HepG2 (cell line): ENCODE measurements around the gene ABCA2. TPM values are rescaled to one million over a fixed set of nuclear protein-coding genes. Genes with fewer than 3 reads are reported as not detected.

Experiments used
- ATAC-seq: fragments of 200-7000 bp; cut with Tn5 transposase; 3 replicates; pipeline ENCODE4 v1.9.1; 2020; ENCODE audit warnings: mild to moderate bottlenecking, moderate library complexity
- BruUV-seq: library from RNA; stranded (reverse); fragments of 400-500 nt; replicated peaks from 2 replicates; lab custom pipeline; 2021; lab: Mats Ljungman, UMichigan
- CTCF ChIA-PET: fragments of 300-600 bp; formaldehyde crosslinking; extraction: SDS; loops from one replicate; lab custom pipeline; 2021; ENCODE audit warnings: low total read pairs, inconsistent platforms, low intra/inter-chr PET ratio; lab: Yijun Ruan, JAX
- POLR2A ChIA-PET: fragments of 350-600 bp; sonication (Branson Sonifier 250); formaldehyde crosslinking; loops from one replicate; lab custom pipeline; 2020; ENCODE audit warnings: antibody characterized with exemption, inconsistent platforms; lab: Yijun Ruan, JAX
- DNase-seq: peaks from one replicate; pipeline ENCODE4 v3.0.0-alpha.2; 2015; ENCODE audit warnings: low spot score
- FAIRE-seq: peaks from 3 replicates; lab custom pipeline; 2011; peaks lifted over from hg19 to GRCh38; lab: Jason Lieb, UNC
- H2AFZ ChIP-seq: one replicate; pipeline ENCODE4 v1.6.1; 2011; ENCODE audit warnings: low read length, inconsistent platforms
- H3K27ac ChIP-seq: fragments of 300-600 bp; 3 replicates; pipeline ENCODE4 v1.8.0; 2011; ENCODE audit warnings: mixed run types, mild to moderate bottlenecking, mixed read lengths, low read length, inconsistent platforms; ENCODE audit not compliant: insufficient read depth; ENCODE audit errors: extremely low read length
- H3K27me3 ChIP-seq, 2 experiments: fragments of 200-600 bp in 1 of 2; 2 replicates in 1 of 2; 3 replicates in 1 of 2; pipeline versions ENCODE4 v1.6.0 to v1.8.0; 2011; ENCODE audit warnings: low read length in 2 of 2, mild to moderate bottlenecking in 2 of 2, moderate library complexity in 2 of 2, inconsistent platforms in 1 of 2; ENCODE audit not compliant: insufficient read depth in 2 of 2, control insufficient read depth in 1 of 2
- H3K36me3 ChIP-seq, 2 experiments: fragments of 200-600 bp in 1 of 2; replicated peaks in 1 of 2; 2 replicates in 1 of 2; 3 replicates in 1 of 2; pipeline versions ENCODE4 v1.5.1 to v1.8.0; 2011; ENCODE audit warnings: low read length in 2 of 2, inconsistent platforms in 1 of 2; ENCODE audit not compliant: insufficient read depth in 2 of 2, control insufficient read depth in 1 of 2
- H3K4me1 ChIP-seq: 2 replicates; pipeline ENCODE4 v1.5.1; 2012; ENCODE audit warnings: low read length, inconsistent platforms; ENCODE audit not compliant: insufficient read depth
- H3K4me2 ChIP-seq: 2 replicates; pipeline ENCODE4 v1.6.0; 2011; ENCODE audit warnings: low read depth, low read length, inconsistent platforms
- H3K4me3 ChIP-seq, 3 experiments: fragments of 200-600 bp in 1 of 3; sonication (generic), shearing (Covaris generic) in 1 of 3; replicated peaks in 1 of 3; 2 replicates each; pipeline ENCODE4 v1.5.1; 2011 to 2016; ENCODE audit warnings: low read length in 3 of 3, inconsistent platforms in 2 of 3, low read depth in 2 of 3, mild to moderate bottlenecking in 2 of 3, control low read depth in 1 of 3, mixed read lengths in 1 of 3; ENCODE audit not compliant: insufficient read depth in 1 of 3
- H3K79me2 ChIP-seq: one replicate; pipeline ENCODE4 v1.6.1; 2011; ENCODE audit warnings: low read length, inconsistent platforms; ENCODE audit not compliant: insufficient read depth
- H3K9ac ChIP-seq: 2 replicates; pipeline ENCODE4 v1.6.0; 2011; ENCODE audit warnings: mild to moderate bottlenecking, low read depth, low read length, inconsistent platforms; ENCODE audit not compliant: insufficient read depth
- H3K9me3 ChIP-seq: 2 replicates; pipeline ENCODE4 v1.5.1; 2012; ENCODE audit warnings: mild to moderate bottlenecking, low read length
- H4K20me1 ChIP-seq: 2 replicates; pipeline ENCODE4 v1.6.0; 2011; ENCODE audit warnings: inconsistent platforms, mild to moderate bottlenecking, low read length, moderate library complexity; ENCODE audit not compliant: insufficient read depth
- CREB1 ChIP-seq, 2 experiments: fragments of 450-650 bp in 1 of 2; IDR thresholded peaks; 2 replicates each; pipeline ENCODE4 v1.6.1; 2016 to 2017; ENCODE audit warnings: control low read depth in 1 of 2, mild to moderate bottlenecking in 1 of 2, missing compliant biosample characterization in 1 of 2, missing genetic modification characterization in 1 of 2
- FOXP1 ChIP-seq, 2 experiments: fragments of 450-650 bp in 1 of 2; IDR thresholded peaks; 2 replicates each; pipeline ENCODE4 v1.6.1; 2017 to 2018; ENCODE audit warnings: antibody characterized with exemption in 1 of 2
- GATAD2A ChIP-seq: IDR thresholded peaks from 2 replicates; pipeline ENCODE4 v1.6.1; 2016
- GZF1 ChIP-seq: sonication (generic); formaldehyde crosslinking; IDR thresholded peaks from 2 replicates; pipeline ENCODE4 v1.5.1; 2020; ENCODE audit warnings: mild to moderate bottlenecking, missing genetic modification reagents
- NFKBIZ ChIP-seq: IDR thresholded peaks from 2 replicates; pipeline ENCODE4 v1.6.1; 2018; ENCODE audit warnings: missing genetic modification reagents, missing compliant biosample characterization
- YEATS4 ChIP-seq: sonication (generic); formaldehyde crosslinking; IDR thresholded peaks from 2 replicates; pipeline ENCODE4 v1.4.0; 2020; ENCODE audit warnings: missing genetic modification reagents, borderline replicate concordance
- ZFP90 ChIP-seq: sonication (generic); formaldehyde crosslinking; IDR thresholded peaks from 2 replicates; pipeline ENCODE4 v1.8.0; 2022; ENCODE audit warnings: missing genetic modification reagents, mild to moderate bottlenecking, inconsistent platforms, borderline replicate concordance
- ZIK1 ChIP-seq: sonication (generic); formaldehyde crosslinking; IDR thresholded peaks from 2 replicates; pipeline ENCODE4 v1.5.0; 2020; ENCODE audit warnings: mild to moderate bottlenecking, low read depth, missing genetic modification reagents, borderline replicate concordance
- ZKSCAN8 ChIP-seq: IDR thresholded peaks from 2 replicates; pipeline ENCODE4 v1.6.1; 2016; ENCODE audit warnings: borderline replicate concordance, missing genetic modification reagents, missing compliant biosample characterization
- ZNF407 ChIP-seq: sonication (generic); formaldehyde crosslinking; IDR thresholded peaks from one replicate; pipeline ENCODE4 v1.5.1; 2020; ENCODE audit warnings: mild to moderate bottlenecking, missing genetic modification reagents; ENCODE audit errors: not compliant biosample characterization
- ZNF496 ChIP-seq: sonication (generic); formaldehyde crosslinking; IDR thresholded peaks from 2 replicates; pipeline ENCODE4 v1.8.1; 2023; ENCODE audit warnings: mild to moderate bottlenecking, moderate library complexity, missing genetic modification reagents; ENCODE audit not compliant: insufficient replicate concordance
- ZNF564 ChIP-seq: sonication (generic); formaldehyde crosslinking; IDR thresholded peaks from 2 replicates; pipeline ENCODE4 v1.8.1; 2023; ENCODE audit warnings: mild to moderate bottlenecking, missing genetic modification reagents
- ZNF674 ChIP-seq: sonication (generic); formaldehyde crosslinking; IDR thresholded peaks from 2 replicates; pipeline ENCODE4 v1.5.0; 2020; ENCODE audit warnings: low read depth, mild to moderate bottlenecking, missing genetic modification reagents
- WGBS: methylation state at CpG from one replicate; pipeline ENCODE4 v1.1.6; 2017; ENCODE audit warnings: low lambda C conversion rate; 5-methylcytosine and 5-hydroxymethylcytosine counted together
- in situ Hi-C: cut with HindIII; loops from 2 replicates; pipeline ENCODE4 v1.10.0; 2017; ENCODE audit warnings: low pct_unique_long_range_greater_than_20kb; ENCODE audit not compliant: extremely low pct_ligation_motif_present
- intact Hi-C: fragments of 100-400 bp; cut with micrococcal nuclease; formaldehyde crosslinking; loops from one replicate; pipeline ENCODE4 v1.10.0; 2022; ENCODE audit not compliant: unreplicated experiment
- polyA plus RNA-seq, 8 experiments: library from polyadenylated mRNA; depleted of rRNA in 3 of 8; stranded (reverse) in 7 of 8; unstranded in 1 of 8; fragments of >200 nt; fragmentation: Illumina TruSeq in 4 of 8; extraction: Trizol in 4 of 8; gene quantifications; 2 replicates each; pipeline versions ENCODE4 v1.2.1 to v1.2.3, GENCODE V29; 2011 to 2016; ENCODE audit warnings: low read depth in 4 of 8, missing spikeins in 1 of 8, mixed read lengths in 1 of 8; ENCODE audit not compliant: insufficient read depth in 1 of 8
- total RNA-seq, 5 experiments: library from RNA; depleted of rRNA; stranded (reverse); fragments of >200 nt; fragmentation: Illumina TruSeq; extraction: Trizol; gene quantifications; 2 replicates each; pipeline ENCODE4 v1.2.3, GENCODE V29; 2016; ENCODE audit warnings: low read depth in 1 of 5
- TF ChIP-seq, protein P1 (sequence below): fragments of 450-650 bp; IDR thresholded peaks from 2 replicates; pipeline ENCODE4 v1.6.1; 2016

The ABCA2 gene
- total and polyA plus RNA-seq, 2 of the 13 experiments (the other 11 are each of a cell fraction or from before 2014, with no cell fraction given): 2.9 to 19.2 TPM

- TF ChIP-seq ZNF407 (CRISPR knock-in tag): no peak
Observed at GRCh38 chr9:137008312-137008711, 19.7 kb downstream of the ABCA2 start (continued).

DNA sequence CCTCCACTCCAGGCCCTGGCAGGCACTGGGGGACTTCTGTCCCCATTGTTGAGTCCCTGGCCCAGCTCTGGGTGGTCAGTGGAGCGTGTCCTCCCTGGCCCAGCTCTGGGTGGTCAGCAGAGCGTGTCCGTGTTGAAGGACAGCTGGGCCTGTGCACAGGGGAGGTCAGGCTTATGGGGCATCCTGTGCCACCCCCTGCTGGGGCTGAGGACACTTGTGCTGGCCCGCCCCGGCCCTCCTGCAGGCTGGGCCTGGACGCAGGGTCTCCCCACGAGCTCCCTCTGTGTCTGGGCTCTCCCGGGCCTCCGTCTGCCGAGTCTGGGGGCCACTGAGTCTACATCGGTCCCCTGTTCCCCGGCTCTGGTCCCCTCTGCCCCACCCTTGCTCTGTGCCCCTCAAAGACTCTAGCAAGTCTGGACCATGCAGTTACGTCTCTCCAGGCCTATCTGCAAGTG lies 20.2 kb downstream of the ABCA2 start:
- Histone ChIP-seq H3K4me3 (no peak overlapping the region), H2AFZ (no peak overlapping the region), H3K27ac (no peak overlapping the region), H3K36me3 (no peaks in the 10 kb centered on the region), H3K9me3 (peaks cover 4% of the 10 kb centered on the region; the same call in 1 of the 2 replicates), H3K9ac (no peak overlapping the region), H4K20me1 (no peaks in the 10 kb centered on the region), H3K27me3 (no peaks in the 10 kb centered on the region), H3K79me2 (no peaks in the 10 kb centered on the region), H3K4me1 (no peaks in the 10 kb centered on the region), H3K4me2 (no peak overlapping the region)
- WGBS: 94% methylated on average over 3 of the region's 13 CpGs
- ATAC-seq (peak; percentile 15), DNase-seq (no peak), FAIRE-seq (no peak)
- BruUV-seq: no TSS peak
- intact Hi-C loops: no loop called here
- POLR2A ChIA-PET: no interaction called here
- CTCF ChIA-PET: no interaction called here
- in situ Hi-C loops: no loop called here
- no peak for TF ChIP-seq ZNF496 (CRISPR knock-in tag)
- TF ChIP-seq GATAD2A (CRISPR knock-in tag): no peak
- TF ChIP-seq, protein P1, sequence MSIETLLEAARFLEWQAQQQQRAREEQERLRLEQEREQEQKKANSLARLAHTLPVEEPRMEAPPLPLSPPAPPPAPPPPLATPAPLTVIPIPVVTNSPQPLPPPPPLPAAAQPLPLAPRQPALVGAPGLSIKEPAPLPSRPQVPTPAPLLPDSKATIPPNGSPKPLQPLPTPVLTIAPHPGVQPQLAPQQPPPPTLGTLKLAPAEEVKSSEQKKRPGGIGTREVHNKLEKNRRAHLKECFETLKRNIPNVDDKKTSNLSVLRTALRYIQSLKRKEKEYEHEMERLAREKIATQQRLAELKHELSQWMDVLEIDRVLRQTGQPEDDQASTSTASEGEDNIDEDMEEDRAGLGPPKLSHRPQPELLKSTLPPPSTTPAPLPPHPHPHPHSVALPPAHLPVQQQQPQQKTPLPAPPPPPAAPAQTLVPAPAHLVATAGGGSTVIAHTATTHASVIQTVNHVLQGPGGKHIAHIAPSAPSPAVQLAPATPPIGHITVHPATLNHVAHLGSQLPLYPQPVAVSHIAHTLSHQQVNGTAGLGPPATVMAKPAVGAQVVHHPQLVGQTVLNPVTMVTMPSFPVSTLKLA: no peak
- no peak for TF ChIP-seq CREB1 (IDR thresholded peaks at IDR 0.05)
- no peak for TF ChIP-seq CREB1 (CRISPR knock-in tag; IDR thresholded peaks at IDR 0.05)
- TF ChIP-seq YEATS4 (CRISPR knock-in tag): no peak
- no peak for TF ChIP-seq NFKBIZ (CRISPR knock-in tag)
- no peak for TF ChIP-seq ZNF674 (CRISPR knock-in tag)
- TF ChIP-seq GZF1 (CRISPR knock-in tag): no peak
- TF ChIP-seq ZKSCAN8 (CRISPR knock-in tag): no peak
- TF ChIP-seq FOXP1 (IDR thresholded peaks at IDR 0.05): no peak
- no peak for TF ChIP-seq FOXP1 (CRISPR knock-in tag; IDR thresholded peaks at IDR 0.05)
- TF ChIP-seq ZFP90 (CRISPR knock-in tag): no peak
- no peak for TF ChIP-seq ZNF564 (CRISPR knock-in tag)
- TF ChIP-seq ZIK1: no peak
